ENCODE data around the gene SEC23IP. TPM values are rescaled to one million over a fixed set of nuclear protein-coding genes. Genes with fewer than 3 reads are reported as not detected.

SEC23IP gene
- total and polyA plus RNA-seq, 7 experiments from 2014 or later = 34.8 to 68.3 (median 45.1) TPM

GRCh38 chr10:119852822-119853221 lies 39.7 kb upstream of the SEC23IP start:
- H3K27ac ChIP-seq (ENCODE audit: low read depth, low read length) = no peak overlapping the region
- POLR2A ChIA-PET = no interaction called here
- H3K4me1 Mint-ChIP-seq = peaks cover 0 to 5% (median 0%) of the 10 kb centered on the region in 7 donors
- intact Hi-C loops (cut with micrococcal nuclease) = loop anchor here in 1 of 2 donors (10.0 kb wide), 1 partner anchor 482 kb away; no protein-coding TSS in a partner anchor
- no peaks in the 10 kb centered on the region for H3K4me1 ChIP-seq (ENCODE audit: control insufficient read depth in 2 of 2, insufficient read depth in 2 of 2, low read length in 2 of 2)
- ATAC-seq (no peak), DNase-seq (no peak)
- H3K27me3 Mint-ChIP-seq = no peaks in the 10 kb centered on the region
- H3K4me3 ChIP-seq (ENCODE audit: low read length) = no peak overlapping the region
- no peaks in the 10 kb centered on the region for H3K9me3 ChIP-seq (ENCODE audit: control insufficient read depth in 2 of 3, low read length in 3 of 3)
- no peak overlapping the region for H3K27ac Mint-ChIP-seq
- H3K9me3 Mint-ChIP-seq = no peaks in the 10 kb centered on the region
- H3K4me3 Mint-ChIP-seq = no peak overlapping the region
- CTCF ChIA-PET = interaction anchor here (0.9 to 1.0 kb wide), 3 partner anchors 9 to 244 kb away, joined by 3 to 4 read pairs (median 3); no protein-coding TSS in a partner anchor
- H3K27me3 ChIP-seq (ENCODE audit: control insufficient read depth in 2 of 2, insufficient read depth in 2 of 2, low read length in 2 of 2) = no peaks in the 10 kb centered on the region
- peaks cover 3 to 34% (median 22%) of the 10 kb centered on the region in 5 donors for H3K36me3 Mint-ChIP-seq
- peaks cover 6 to 55% (median 8%) of the 10 kb centered on the region in 3 experiments for H3K36me3 ChIP-seq (ENCODE audit: control insufficient read depth in 2 of 3, insufficient read depth in 3 of 3, low read length in 3 of 3)

- H3K4me1 Mint-ChIP-seq = peaks cover 0 to 5% (median 0%) of the 10 kb centered on the region in 7 donors
- no peaks in the 10 kb centered on the region for H3K9me3 ChIP-seq (ENCODE audit: control insufficient read depth in 2 of 3, low read length in 3 of 3)
- H3K4me3 ChIP-seq (ENCODE audit: low read length) = no peak overlapping the region
- H3K27ac ChIP-seq (ENCODE audit: low read depth, low read length) = no peak overlapping the region
- DNase-seq = no peak
- no peaks in the 10 kb centered on the region for H3K4me1 ChIP-seq (ENCODE audit: control insufficient read depth in 2 of 2, insufficient read depth in 2 of 2, low read length in 2 of 2)
- intact Hi-C loops (cut with micrococcal nuclease) = loop anchor here in 1 of 2 donors (10.0 kb wide), 1 partner anchor 481 kb away; no protein-coding TSS in a partner anchor
- no peaks in the 10 kb centered on the region for H3K9me3 Mint-ChIP-seq
- no peaks in the 10 kb centered on the region for H3K27me3 Mint-ChIP-seq
- H3K36me3 Mint-ChIP-seq = peaks cover 3 to 33% (median 21%) of the 10 kb centered on the region in 5 donors
- no peak for ATAC-seq
- CTCF ChIA-PET = no interaction called here
- H3K36me3 ChIP-seq (ENCODE audit: control insufficient read depth in 2 of 3, insufficient read depth in 3 of 3, low read length in 3 of 3) = peaks cover 6 to 53% (median 8%) of the 10 kb centered on the region in 3 experiments
- POLR2A ChIA-PET = no interaction called here
- no peaks in the 10 kb centered on the region for H3K27me3 ChIP-seq (ENCODE audit: control insufficient read depth in 2 of 2, insufficient read depth in 2 of 2, low read length in 2 of 2)
- no peak overlapping the region for H3K4me3 Mint-ChIP-seq
- peak overlapping the region in 2 of 9 donors; percentile 33 to 65 for H3K27ac Mint-ChIP-seq
Observed at GRCh38 chr10:119853574-119853973, 39.0 kb upstream of the SEC23IP start.

GRCh38 chr10:119858063-119858462 lies 34.5 kb upstream of the SEC23IP start:
- Mint-ChIP-seq H3K27me3 (no peaks in the 10 kb centered on the region), H3K9me3 (no peaks in the 10 kb centered on the region), H3K36me3 (peaks cover 3 to 17% (median 11%) of the 10 kb centered on the region in 5 donors), H3K27ac (peak overlapping the region in 1 of 9 donors; percentile 32), H3K4me3 (no peak overlapping the region), H3K4me1 (peaks cover 12 to 38% (median 33%) of the 10 kb centered on the region in 7 donors)
- Histone ChIP-seq H3K27me3 (ENCODE audit: control insufficient read depth in 2 of 2, insufficient read depth in 2 of 2, low read length in 2 of 2) (no peaks in the 10 kb centered on the region), H3K27ac (ENCODE audit: low read depth, low read length) (no peak overlapping the region), H3K9me3 (ENCODE audit: control insufficient read depth in 2 of 3, low read length in 3 of 3) (no peaks in the 10 kb centered on the region), H3K4me3 (ENCODE audit: low read length) (no peak overlapping the region), H3K36me3 (ENCODE audit: control insufficient read depth in 2 of 3, insufficient read depth in 3 of 3, low read length in 3 of 3) (peaks cover 0 to 32% (median 8%) of the 10 kb centered on the region in 3 experiments), H3K4me1 (ENCODE audit: control insufficient read depth in 2 of 2, insufficient read depth in 2 of 2, low read length in 2 of 2) (no peaks in the 10 kb centered on the region)
- ChIA-PET POLR2A (interaction anchor here (3.7 kb wide), 1 partner anchor 15 kb away, joined by 18 read pairs; the partner anchor contains the start of gene MCMBP), CTCF (interaction anchor here (0.7 to 4.9 kb wide), 3 partner anchors 14 to 469 kb away, joined by 3 to 28 read pairs (median 5); partner anchors contain the start of gene MCMBP)
- ATAC-seq (no peak), DNase-seq (no peak)
- intact Hi-C loops (cut with micrococcal nuclease) = loop anchor here in 1 of 2 donors (5.0 to 10.0 kb wide), 2 partner anchors 477 to 651 kb away; partner anchors contain the start of gene GRK5

GRCh38 chr10:119859420-119860258 lies 32.9 kb upstream of the SEC23IP start:
- H3K27me3 Mint-ChIP-seq = no peaks in the 10 kb centered on the region
- POLR2A ChIA-PET = interaction anchor here (1.0 to 3.7 kb wide), 2 partner anchors 13 to 131 kb away, joined by 3 to 18 read pairs; partner anchors contain the start of gene MCMBP
- Histone ChIP-seq H3K9me3 (ENCODE audit: control insufficient read depth in 2 of 3, low read length in 3 of 3) (no peaks in the 10 kb centered on the region), H3K27ac (ENCODE audit: low read depth, low read length) (no peak overlapping the region), H3K36me3 (ENCODE audit: control insufficient read depth in 2 of 3, insufficient read depth in 3 of 3, low read length in 3 of 3) (peaks cover 0 to 23% (median 3%) of the 10 kb centered on the region in 3 experiments), H3K4me3 (ENCODE audit: low read length) (no peak overlapping the region), H3K27me3 (ENCODE audit: control insufficient read depth in 2 of 2, insufficient read depth in 2 of 2, low read length in 2 of 2) (no peaks in the 10 kb centered on the region), H3K4me1 (ENCODE audit: control insufficient read depth in 2 of 2, insufficient read depth in 2 of 2, low read length in 2 of 2) (no peaks in the 10 kb centered on the region)
- ATAC-seq (peak; percentile 81), DNase-seq (peak in 7 of 9 donors; percentile 21 to 62 (median 40))
- CTCF ChIA-PET = interaction anchor here (0.5 to 4.9 kb wide), 17 partner anchors 12 to 687 kb away, joined by 3 to 33 read pairs (median 3); partner anchors contain the start of gene MCMBP
- H3K4me3 Mint-ChIP-seq = peak overlapping the region in 1 of 10 donors; percentile 18
- intact Hi-C loops (cut with micrococcal nuclease) = loop anchor here (1.0 to 10.0 kb wide), 10 partner anchors 9 to 662 kb away; partner anchors contain the start of genes GRK5 (in 1 of the 2) and MCMBP (in 1 of the 2)
- H3K36me3 Mint-ChIP-seq = peaks cover 3 to 24% (median 16%) of the 10 kb centered on the region in 5 donors
- peaks cover 16 to 47% (median 40%) of the 10 kb centered on the region in 7 donors for H3K4me1 Mint-ChIP-seq
- H3K27ac Mint-ChIP-seq = peak overlapping the region in 3 of 9 donors; percentile 13 to 49 (median 17)
- H3K9me3 Mint-ChIP-seq = peaks cover 0 to 13% (median 5%) of the 10 kb centered on the region in 11 donors

- intact Hi-C loops (cut with micrococcal nuclease) = loop anchor here in 1 of 2 donors (1.0 to 5.0 kb wide), 3 partner anchors 7 to 664 kb away; partner anchors contain the start of gene MCMBP
- ATAC-seq (no peak), DNase-seq (no peak)
- ChIA-PET POLR2A (interaction anchor here (3.7 kb wide), 1 partner anchor 12 kb away, joined by 18 read pairs; the partner anchor contains the start of gene MCMBP), CTCF (interaction anchor here (0.9 to 4.9 kb wide), 4 partner anchors 11 to 174 kb away, joined by 3 to 33 read pairs (median 25); partner anchors contain the start of gene MCMBP)
- Mint-ChIP-seq H3K9me3 (peaks cover 0 to 15% (median 6%) of the 10 kb centered on the region in 11 donors), H3K27me3 (no peaks in the 10 kb centered on the region), H3K4me1 (peaks cover 20 to 59% (median 51%) of the 10 kb centered on the region in 7 donors), H3K36me3 (peaks cover 0 to 23% (median 20%) of the 10 kb centered on the region in 5 donors), H3K27ac (peak overlapping the region in 7 of 9 donors; percentile 11 to 63 (median 43)), H3K4me3 (no peak overlapping the region)
- no peaks in the 10 kb centered on the region for H3K9me3 ChIP-seq (ENCODE audit: control insufficient read depth in 2 of 3, low read length in 3 of 3)
- no peak overlapping the region for H3K27ac ChIP-seq (ENCODE audit: low read depth, low read length)
- no peak overlapping the region for H3K4me3 ChIP-seq (ENCODE audit: low read length)
- H3K27me3 ChIP-seq (ENCODE audit: control insufficient read depth in 2 of 2, insufficient read depth in 2 of 2, low read length in 2 of 2) = no peaks in the 10 kb centered on the region
- H3K4me1 ChIP-seq (ENCODE audit: control insufficient read depth in 2 of 2, insufficient read depth in 2 of 2, low read length in 2 of 2) = no peaks in the 10 kb centered on the region
- H3K36me3 ChIP-seq (ENCODE audit: control insufficient read depth in 2 of 3, insufficient read depth in 3 of 3, low read length in 3 of 3) = peaks cover 0 to 16% (median 7%) of the 10 kb centered on the region in 3 experiments
Observed at GRCh38 chr10:119860866-119861607, 31.5 kb upstream of the SEC23IP start.

All from naive thymus-derived CD4-positive, alpha-beta T cell (primary cell).